VCaP (cell line): ENCODE results near the gene TMEM94.

Source experiments
- H3K27ac ChIP-seq: fragments of 450-650 bp; 2 replicates; pipeline ENCODE4 v1.5.1; 2017
- TF ChIP-seq, protein P1 (sequence below): fragments of 450-650 bp; conservative IDR thresholded peaks from 2 replicates; pipeline ENCODE4 v1.5.1; 2017; ENCODE audit warnings: mild to moderate bottlenecking, moderate library complexity

Gene TMEM94

GRCh38 chr17:75488693-75489510, 32.5 kb downstream of the TMEM94 start:
- no peak overlapping the region for H3K27ac ChIP-seq
- TF ChIP-seq, protein P1, sequence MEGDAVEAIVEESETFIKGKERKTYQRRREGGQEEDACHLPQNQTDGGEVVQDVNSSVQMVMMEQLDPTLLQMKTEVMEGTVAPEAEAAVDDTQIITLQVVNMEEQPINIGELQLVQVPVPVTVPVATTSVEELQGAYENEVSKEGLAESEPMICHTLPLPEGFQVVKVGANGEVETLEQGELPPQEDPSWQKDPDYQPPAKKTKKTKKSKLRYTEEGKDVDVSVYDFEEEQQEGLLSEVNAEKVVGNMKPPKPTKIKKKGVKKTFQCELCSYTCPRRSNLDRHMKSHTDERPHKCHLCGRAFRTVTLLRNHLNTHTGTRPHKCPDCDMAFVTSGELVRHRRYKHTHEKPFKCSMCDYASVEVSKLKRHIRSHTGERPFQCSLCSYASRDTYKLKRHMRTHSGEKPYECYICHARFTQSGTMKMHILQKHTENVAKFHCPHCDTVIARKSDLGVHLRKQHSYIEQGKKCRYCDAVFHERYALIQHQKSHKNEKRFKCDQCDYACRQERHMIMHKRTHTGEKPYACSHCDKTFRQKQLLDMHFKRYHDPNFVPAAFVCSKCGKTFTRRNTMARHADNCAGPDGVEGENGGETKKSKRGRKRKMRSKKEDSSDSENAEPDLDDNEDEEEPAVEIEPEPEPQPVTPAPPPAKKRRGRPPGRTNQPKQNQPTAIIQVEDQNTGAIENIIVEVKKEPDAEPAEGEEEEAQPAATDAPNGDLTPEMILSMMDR: no peak

DNA sequence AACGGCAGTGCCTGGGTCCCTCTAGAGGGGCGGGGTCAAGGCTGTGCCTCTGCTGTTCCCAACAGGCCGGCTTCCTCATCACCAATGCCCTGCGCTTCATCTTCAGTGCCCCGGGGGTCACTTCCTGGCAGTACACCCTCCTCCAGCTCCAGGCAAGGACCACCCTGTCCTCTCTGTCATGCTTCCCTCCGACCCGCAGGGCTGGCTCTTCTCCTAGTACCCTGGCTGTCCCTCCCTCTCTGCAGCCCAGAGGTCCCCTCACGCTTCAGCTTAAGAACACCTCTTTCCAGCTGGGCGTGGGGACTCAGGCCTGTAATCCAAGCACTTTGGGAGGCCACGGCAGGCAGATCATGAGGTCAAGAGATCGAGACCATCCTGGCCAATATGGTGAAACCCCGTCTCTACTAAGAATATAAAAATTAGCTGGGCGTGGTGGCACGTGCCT, 33.1 kb downstream of the TMEM94 start:
- TF ChIP-seq, protein P1: no peak
- H3K27ac ChIP-seq: no peak overlapping the region

GRCh38 chr17:75490173-75490743, 33.8 kb downstream of the TMEM94 start:
- no peak overlapping the region for H3K27ac ChIP-seq
- TF ChIP-seq, protein P1: no peak

DNA sequence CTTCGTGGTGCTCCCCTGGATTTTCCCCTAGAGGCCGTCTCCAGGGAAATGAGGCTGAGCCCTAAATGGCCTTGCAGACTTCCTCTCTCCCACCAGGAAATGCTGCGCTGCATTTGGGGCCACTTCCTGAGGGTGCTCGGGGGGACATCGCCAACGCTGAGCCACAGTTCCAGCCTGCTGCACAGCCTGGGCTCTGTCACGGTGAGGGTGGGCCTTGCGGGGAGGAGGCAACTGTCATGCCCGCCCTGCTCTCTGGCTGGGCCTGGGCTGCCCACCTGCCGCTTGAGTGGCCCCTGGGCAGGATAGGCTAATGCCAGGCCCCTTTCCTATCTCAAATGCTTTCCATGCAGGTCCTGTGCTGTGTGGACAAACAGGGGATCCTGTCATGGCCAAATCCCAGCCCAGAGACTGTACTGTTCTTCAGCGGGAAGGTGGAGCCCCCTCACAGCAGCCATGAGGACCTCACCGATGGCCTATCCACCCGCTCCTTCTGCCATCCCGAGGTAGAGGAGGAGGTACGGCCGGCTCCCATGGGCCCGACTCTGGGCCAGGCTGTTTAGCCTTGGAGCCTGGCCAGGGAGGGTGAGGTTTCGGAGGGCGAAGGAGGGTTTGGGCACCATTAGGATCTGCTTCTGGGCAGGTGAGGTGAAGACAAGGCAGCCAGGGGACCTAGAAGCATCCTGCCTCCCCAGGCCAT, 34.7 kb downstream of the TMEM94 start:
- TF ChIP-seq, protein P1: no peak
- H3K27ac ChIP-seq: no peak overlapping the region

DNA sequence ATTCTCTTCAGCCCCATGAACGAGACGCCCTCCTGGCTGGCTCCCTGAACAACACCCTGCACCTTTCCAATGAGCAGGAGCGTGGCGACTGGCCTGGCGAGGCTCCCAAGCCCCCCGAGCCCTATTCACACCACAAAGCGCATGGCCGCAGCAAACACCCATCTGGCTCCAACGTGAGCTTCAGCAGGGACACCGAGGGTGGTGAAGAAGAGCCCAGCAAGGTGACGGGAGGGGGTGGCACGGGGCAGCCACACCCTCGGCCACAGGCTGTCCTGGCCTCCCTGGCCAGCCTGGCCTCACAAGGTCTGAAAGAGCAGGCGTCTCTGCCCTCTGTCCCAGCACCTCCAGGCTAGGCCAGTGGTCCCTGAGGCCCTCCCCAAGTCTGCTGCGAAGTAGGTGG, 35.2 kb downstream of the TMEM94 start:
- H3K27ac ChIP-seq: no peak overlapping the region
- TF ChIP-seq, protein P1: no peak

GRCh38 chr17:75492555-75493168, 36.2 kb downstream of the TMEM94 start:
- no peak overlapping the region for H3K27ac ChIP-seq
- TF ChIP-seq, protein P1: no peak
